ENCODE results near the gene ADI1.

ADI1 gene, protein sequence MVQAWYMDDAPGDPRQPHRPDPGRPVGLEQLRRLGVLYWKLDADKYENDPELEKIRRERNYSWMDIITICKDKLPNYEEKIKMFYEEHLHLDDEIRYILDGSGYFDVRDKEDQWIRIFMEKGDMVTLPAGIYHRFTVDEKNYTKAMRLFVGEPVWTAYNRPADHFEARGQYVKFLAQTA

DNA sequence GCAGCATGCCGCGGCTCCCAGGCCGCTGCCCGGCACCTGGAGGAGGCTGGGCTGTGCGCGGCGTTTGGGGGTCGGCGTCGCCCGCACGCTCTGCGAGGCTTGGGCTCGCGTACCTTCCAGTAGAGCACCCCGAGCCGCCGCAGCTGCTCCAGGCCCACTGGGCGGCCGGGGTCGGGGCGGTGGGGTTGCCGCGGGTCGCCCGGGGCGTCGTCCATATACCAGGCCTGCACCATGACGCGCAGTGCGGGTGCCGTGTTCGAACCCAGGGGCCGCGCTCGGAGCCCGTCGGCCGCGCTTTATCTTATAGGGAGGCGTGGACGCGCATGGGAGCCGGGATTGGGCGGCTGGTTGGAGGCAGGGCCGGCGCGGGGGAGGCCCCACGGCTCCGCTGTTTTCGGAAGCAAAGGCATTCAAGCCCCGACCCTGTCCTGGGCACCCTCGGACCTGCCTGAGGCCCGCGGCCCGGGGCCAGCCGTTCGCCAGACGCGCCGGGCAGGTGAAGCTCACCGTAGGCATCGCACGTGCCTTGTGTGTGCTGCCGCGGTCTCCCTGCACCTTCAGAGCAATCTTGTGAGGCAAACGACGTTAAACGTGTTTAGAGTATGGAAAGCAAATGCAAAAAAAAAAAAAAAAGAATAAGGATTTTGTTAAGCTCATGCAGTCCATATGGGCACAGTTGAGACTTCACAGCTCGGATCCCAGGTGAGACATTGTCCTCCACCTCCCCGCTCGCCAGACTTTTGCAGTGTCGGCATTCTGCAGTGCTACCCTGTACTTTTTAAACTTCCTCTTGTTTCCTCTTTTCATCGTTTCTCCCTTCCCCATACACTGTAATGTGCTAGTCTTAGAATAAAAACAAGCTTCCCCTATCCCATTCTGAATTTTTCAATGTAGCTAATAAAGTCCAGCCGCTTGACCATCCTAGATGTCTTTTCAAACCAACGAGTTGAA lies at the start of gene ADI1:
Gene ADI1, minus strand, starts transcription at position 277 of the 951 bp plus-strand sequence. Its CDS starts 44 bp downstream, at position 233.
- in situ Hi-C loops (cut with HindIII; ENCODE audit: low pct_unique_long_range_greater_than_20kb, low sequenced_read_pairs), result no loop called here
- no peak for TF ChIP-seq JUND (IDR thresholded peaks at IDR 0.05; ENCODE audit: low read depth)
- peak; percentile 78 to 83 for DNase-seq (ENCODE audit: low read depth in 1 of 2, low spot score in 1 of 2)

DNA sequence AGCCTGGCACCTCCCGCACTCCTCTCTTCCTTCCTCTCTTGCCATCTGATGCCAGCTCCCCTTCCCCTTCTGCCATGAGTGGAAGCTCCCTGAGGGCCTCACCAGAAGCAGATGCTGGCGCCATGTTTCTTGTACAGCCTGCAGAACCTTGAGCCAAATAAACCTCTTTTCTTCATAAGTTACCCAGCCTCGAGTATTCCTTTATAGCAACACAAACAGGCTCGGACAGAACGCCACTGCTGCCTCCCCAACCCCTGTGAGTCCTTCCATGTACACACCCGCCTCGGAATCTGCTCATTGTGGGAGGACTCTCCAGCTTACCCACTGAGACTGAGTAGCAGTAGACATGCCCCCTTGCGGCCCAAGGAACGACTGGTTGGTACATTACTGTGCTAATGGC lies 47.5 kb upstream of the ADI1 start:
- in situ Hi-C loops (cut with HindIII; ENCODE audit: low pct_unique_long_range_greater_than_20kb, low sequenced_read_pairs), result no loop called here
- TF ChIP-seq JUND (IDR thresholded peaks at IDR 0.05; ENCODE audit: low read depth), result no peak
- DNase-seq (ENCODE audit: low read depth in 1 of 2, low spot score in 1 of 2), result no peak

DNA sequence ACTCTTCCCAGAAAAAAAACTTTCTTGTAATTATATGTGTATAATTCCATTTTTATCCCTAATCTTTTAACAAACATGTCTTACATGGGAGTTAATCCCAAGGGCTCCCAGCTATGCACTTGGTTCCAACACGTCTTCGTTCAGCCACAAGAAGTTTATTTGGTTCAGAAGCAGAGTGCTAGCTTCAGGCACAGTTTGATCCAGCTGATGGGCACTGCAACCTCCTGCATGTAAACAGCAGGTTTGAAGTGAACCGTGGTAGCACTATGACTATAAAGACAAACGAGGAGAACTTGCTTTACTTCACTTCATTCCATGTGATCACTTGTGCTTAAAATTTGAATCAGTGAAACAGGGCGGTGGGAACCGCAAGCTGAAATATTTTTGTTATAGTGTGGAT lies 45.8 kb upstream of the ADI1 start:
- in situ Hi-C loops (cut with HindIII; ENCODE audit: low pct_unique_long_range_greater_than_20kb, low sequenced_read_pairs), result no loop called here
- no peak for TF ChIP-seq JUND (IDR thresholded peaks at IDR 0.05; ENCODE audit: low read depth)

DNA sequence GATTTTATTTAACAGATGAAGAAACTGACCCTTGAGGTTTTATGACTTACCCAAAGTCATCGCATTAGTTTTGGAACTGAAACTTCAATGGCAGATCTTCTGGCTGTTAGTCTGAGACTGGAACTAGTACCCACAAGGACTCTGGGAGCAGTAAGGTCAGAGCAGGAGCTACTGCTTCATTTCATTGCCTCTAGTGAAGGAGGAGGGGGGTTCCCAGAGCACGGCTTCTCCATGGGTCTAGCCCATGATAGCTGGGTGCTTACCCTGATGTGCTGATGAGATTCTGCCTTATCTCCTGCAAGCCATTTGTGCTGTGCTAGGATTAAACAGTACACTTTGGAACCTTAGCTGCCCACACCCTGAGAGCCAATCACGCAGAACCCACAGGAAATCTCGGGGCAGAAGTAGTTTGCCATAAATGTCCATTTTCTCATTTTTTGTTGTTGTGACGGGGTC lies 44.2 kb upstream of the ADI1 start:
- no peak for TF ChIP-seq JUND (IDR thresholded peaks at IDR 0.05; ENCODE audit: low read depth)

More for the DNA sequence above, 45.8 kb upstream of the ADI1 start:
- no peak for DNase-seq (ENCODE audit: low read depth in 1 of 2, low spot score in 1 of 2)

DNA sequence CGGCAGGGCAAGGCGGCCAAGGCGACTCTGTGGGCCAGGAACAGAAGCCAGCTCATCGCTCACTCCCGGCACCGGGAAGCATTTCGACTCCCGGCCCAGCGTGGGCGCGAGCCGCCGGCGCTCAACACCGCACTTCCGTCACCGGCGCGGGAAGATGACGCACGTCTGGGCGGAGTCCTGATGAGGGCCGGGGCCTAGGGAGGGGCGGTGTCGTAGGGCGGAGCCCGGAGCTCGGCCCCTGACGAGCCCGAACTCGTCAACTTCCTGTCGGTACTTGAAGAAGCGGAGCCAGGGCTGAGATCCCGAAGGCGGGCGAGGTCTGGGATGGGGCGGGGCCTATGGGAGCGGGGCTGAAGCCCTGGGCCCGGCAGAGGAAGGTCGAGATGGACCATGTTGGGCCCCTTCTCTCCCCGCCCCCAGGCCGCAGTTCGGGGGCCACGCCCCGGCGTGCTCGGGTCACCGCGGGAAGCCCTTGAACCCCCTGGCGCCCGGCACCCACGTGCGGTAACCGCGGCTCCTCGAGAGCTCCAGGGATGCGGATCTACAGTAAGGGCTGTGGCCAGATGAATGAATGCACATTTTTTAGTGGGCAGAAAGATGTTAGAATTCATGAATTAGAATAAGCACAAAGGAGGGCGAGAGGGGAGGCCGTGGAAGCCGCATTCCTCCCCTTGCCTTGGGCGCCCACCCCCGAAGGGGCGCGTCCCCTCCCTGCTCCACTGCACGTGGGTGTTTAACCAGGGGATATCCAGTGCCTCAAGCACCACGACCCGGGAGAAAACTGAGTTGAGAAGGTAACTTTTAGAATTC lies 39.1 kb upstream of the ADI1 start, which contains the start of gene RNASEH1:
Gene RNASEH1, minus strand, starts transcription at position 129 of the 810 bp plus-strand sequence. Its CDS starts 73 bp downstream, at position 56.
- peak; percentile 97 to 98 for DNase-seq (ENCODE audit: low read depth in 1 of 2, low spot score in 1 of 2)
- TF ChIP-seq JUND (IDR thresholded peaks at IDR 0.05; ENCODE audit: low read depth), result no peak
- in situ Hi-C loops (cut with HindIII; ENCODE audit: low pct_unique_long_range_greater_than_20kb, low sequenced_read_pairs), result no loop called here

More for the DNA sequence above, 44.2 kb upstream of the ADI1 start:
- in situ Hi-C loops (cut with HindIII; ENCODE audit: low pct_unique_long_range_greater_than_20kb, low sequenced_read_pairs), result no loop called here
- no peak for DNase-seq (ENCODE audit: low read depth in 1 of 2, low spot score in 1 of 2)

DNA sequence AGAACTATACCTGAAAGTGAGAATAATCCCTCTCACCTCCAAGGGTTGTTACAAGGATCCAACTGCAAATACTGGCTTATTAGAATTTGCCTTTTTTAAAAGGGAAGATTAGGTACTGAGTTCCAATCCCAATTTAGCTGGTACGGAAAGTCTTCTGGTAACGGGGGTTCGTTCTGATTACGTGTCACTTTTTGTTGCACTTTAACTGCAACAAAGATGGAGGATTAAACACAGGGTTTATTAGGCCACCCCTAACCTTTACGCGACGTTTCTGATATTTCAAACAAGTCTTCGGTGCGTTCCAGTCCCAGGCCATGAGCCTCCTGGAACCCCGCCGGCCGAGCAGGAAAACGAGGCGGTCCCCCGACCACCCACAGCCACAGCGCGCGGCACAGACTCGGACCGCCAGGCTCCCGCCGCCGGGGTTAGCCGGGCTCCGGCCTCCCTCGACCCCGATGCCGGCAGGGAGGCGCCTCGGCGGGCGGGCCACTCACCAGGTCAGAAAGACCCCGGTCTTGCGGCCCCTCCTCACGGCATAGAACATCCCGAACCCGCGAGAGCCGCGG lies 38.4 kb upstream of the ADI1 start:
- in situ Hi-C loops (cut with HindIII; ENCODE audit: low pct_unique_long_range_greater_than_20kb, low sequenced_read_pairs), result no loop called here
- DNase-seq (ENCODE audit: low read depth in 1 of 2, low spot score in 1 of 2), result no peak
- no peak for TF ChIP-seq JUND (IDR thresholded peaks at IDR 0.05; ENCODE audit: low read depth)

DNA sequence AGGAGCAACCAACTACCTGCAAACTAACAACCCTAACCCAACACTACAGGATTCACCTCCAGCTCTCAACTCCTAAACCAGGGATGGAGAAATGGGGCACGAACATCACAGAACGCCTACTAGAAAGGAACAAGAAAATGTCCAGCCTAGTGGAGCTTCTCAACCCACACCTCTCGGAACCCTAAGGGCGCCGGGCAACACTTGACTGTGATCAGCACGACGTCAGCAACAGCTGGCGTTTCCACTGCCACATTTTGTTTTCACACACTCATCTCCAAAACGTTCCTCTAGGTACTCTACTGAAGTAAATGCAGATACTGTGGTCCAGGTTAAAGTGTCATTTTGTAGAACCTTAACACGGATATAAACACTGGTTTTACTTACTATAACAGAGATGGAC lies 34.6 kb upstream of the ADI1 start:
- no peak for TF ChIP-seq JUND (IDR thresholded peaks at IDR 0.05; ENCODE audit: low read depth)
- DNase-seq (ENCODE audit: low read depth in 1 of 2, low spot score in 1 of 2), result no peak
- in situ Hi-C loops (cut with HindIII; ENCODE audit: low pct_unique_long_range_greater_than_20kb, low sequenced_read_pairs), result no loop called here

DNA sequence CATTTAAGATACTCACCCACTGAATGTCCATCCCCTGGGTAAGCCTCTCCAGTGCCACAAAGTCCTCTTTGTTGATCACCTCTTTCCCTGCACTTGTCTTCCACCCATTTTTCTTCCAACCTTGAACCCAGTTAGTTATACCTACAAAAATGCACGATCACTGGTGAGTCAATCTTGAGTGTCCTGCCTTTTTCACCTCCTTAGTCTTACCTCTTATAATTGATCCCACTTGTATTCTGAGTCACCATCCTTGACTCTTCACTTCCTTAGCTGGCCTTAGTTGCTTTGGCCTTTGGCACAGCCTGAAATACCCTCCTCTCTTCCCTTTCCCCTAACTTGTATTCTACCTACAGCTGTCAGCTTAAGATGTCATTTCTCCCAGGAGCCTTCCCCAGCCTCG lies 28.6 kb upstream of the ADI1 start:
- no peak for TF ChIP-seq JUND (IDR thresholded peaks at IDR 0.05; ENCODE audit: low read depth)
- in situ Hi-C loops (cut with HindIII; ENCODE audit: low pct_unique_long_range_greater_than_20kb, low sequenced_read_pairs), result no loop called here
- no peak for DNase-seq (ENCODE audit: low read depth in 1 of 2, low spot score in 1 of 2)

DNA sequence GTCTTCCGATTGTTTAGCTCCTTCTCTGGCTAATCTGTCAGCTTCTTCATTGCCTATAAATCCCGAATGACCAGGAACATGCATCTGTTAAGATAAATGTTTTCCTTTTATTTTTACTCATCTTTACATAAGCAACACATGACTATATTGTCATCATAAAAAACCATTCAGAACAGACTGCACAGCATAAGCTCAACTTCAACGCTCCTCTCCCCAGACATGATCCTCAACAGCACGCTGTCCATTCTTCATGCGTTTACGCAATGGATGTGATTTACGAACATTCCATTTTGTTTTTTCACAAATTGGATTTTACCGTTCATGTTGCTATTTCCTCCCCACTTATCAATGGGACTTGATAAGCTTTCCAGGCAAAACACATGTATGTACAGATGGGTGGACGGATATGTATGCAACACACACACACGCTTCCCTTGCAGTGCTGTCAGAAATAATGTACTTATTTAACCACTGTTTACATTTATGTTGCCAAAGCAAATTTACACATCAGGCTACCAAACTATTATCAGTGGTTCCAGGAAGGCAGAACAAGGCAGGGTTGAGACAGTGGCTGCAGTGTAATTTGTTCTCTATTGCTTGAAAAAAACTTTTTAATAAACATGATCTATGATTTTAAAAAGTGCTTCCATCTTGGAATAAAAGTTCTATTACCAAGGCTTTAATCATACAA lies 26.6 kb upstream of the ADI1 start:
- DNase-seq (ENCODE audit: low read depth in 1 of 2, low spot score in 1 of 2), result no peak
- TF ChIP-seq JUND (IDR thresholded peaks at IDR 0.05; ENCODE audit: low read depth), result no peak
- in situ Hi-C loops (cut with HindIII; ENCODE audit: low pct_unique_long_range_greater_than_20kb, low sequenced_read_pairs), result no loop called here

DNA sequence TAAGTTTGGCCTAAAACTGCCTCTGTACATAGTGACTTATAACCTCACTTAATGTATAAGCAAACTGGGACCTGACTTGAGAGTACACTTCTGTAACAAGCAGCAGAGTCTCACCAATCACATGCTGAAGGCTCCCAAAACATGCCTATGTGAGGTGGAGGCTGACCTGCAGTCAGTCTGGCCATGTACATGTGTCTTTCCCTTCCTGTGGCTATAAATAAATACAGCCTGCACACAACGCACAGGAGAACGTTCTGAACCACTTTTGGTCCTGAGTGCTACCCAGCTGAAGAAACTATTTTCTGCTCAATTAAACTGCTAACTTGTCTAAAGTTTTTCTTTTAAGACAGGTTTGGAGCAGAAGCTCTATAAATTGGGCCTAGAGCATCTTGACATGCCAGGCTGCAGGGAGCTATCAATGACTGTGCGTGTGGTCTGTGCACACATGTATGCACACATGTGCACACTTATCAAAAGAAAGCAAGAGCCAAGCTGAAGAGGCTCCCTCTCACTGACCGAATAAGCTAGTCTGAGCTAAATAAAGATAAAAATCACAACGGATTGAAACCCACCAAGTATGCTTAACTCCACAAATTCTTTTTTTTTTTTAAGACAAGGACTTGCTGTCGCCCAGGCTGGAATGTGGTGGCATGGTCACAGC lies 23.8 kb upstream of the ADI1 start:
- DNase-seq (ENCODE audit: low read depth in 1 of 2, low spot score in 1 of 2), result no peak
- no peak for TF ChIP-seq JUND (IDR thresholded peaks at IDR 0.05; ENCODE audit: low read depth)
- in situ Hi-C loops (cut with HindIII; ENCODE audit: low pct_unique_long_range_greater_than_20kb, low sequenced_read_pairs), result no loop called here

DNA sequence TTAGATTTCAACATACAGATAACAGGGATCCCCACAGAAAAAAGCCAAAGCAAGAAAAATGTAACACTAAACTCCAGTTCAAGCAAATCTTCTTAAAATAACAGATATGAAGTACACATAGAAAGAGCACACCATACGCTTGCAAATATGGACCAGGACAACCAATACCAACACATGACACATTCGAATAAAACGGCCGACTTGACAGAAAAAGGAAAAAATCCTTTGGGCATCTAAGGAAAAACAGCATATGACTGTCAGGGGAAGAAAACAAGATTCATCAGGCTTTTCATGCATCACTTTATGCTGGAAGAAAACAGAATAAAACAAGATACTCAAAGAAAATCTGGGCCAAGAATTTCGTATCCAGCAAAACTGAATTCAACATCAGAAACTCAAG lies 22.8 kb upstream of the ADI1 start:
- in situ Hi-C loops (cut with HindIII; ENCODE audit: low pct_unique_long_range_greater_than_20kb, low sequenced_read_pairs), result no loop called here
- no peak for TF ChIP-seq JUND (IDR thresholded peaks at IDR 0.05; ENCODE audit: low read depth)
- DNase-seq (ENCODE audit: low read depth in 1 of 2, low spot score in 1 of 2), result no peak
